HG02870 (cell line): ENCODE results near the gene MARVELD2.
"Not testable (repeated sequence)": the region's sequence is repeated elsewhere in the genome, so short reads cannot be mapped to it uniquely, and the experiment has no call there.

Experiments
- ATAC-seq: cut with Tn5 transposase; IDR thresholded peaks from one replicate; pipeline ENCODE4 v1.9.1; 2021; ENCODE audit warnings: mild to moderate bottlenecking, moderate library complexity; ENCODE audit not compliant: unreplicated experiment

Gene MARVELD2

DNA sequence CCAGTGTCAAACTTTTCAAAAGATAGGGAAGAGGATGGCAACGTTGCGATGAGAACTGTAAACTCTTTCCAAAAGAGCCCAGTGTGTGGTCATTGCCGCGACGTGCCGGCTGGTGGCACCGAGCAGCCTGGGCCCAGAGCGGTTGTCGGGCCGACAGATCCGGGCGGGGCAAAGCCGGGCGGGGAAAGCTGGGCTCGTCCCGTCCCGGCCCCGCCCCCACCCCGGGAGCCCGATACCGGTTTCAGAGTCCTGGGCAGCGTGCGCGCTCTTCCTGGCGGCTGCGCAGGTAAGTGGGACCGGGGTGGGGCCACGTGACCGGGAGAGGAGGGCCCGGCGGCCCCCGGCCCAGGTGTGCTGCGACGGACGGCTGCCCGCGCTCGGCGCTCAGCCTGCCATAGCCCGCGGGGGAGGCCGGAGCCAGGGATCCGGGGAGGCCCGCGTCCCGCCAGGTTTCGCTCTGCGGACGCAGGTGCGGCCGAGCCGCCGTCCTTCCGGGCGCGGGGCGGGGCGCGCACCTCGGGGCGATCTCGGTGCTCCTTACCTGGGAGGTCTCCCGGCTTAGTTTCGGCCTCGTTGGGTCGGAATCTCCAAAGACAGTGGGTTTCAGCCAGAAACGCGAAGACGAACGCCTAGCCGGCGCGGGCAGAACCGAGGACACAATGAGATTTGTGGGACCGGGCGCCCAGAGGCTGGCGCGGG lies at the start of gene MARVELD2:
Gene MARVELD2, plus strand, starts transcription at position 232 of the 699 bp plus-strand sequence. CDS start 4,270 bp downstream, outside the sequence.
- no peak for ATAC-seq

GRCh38 chr5:69367697-69368279 lies 47.1 kb upstream of the MARVELD2 start:
- ATAC-seq: no peak

DNA sequence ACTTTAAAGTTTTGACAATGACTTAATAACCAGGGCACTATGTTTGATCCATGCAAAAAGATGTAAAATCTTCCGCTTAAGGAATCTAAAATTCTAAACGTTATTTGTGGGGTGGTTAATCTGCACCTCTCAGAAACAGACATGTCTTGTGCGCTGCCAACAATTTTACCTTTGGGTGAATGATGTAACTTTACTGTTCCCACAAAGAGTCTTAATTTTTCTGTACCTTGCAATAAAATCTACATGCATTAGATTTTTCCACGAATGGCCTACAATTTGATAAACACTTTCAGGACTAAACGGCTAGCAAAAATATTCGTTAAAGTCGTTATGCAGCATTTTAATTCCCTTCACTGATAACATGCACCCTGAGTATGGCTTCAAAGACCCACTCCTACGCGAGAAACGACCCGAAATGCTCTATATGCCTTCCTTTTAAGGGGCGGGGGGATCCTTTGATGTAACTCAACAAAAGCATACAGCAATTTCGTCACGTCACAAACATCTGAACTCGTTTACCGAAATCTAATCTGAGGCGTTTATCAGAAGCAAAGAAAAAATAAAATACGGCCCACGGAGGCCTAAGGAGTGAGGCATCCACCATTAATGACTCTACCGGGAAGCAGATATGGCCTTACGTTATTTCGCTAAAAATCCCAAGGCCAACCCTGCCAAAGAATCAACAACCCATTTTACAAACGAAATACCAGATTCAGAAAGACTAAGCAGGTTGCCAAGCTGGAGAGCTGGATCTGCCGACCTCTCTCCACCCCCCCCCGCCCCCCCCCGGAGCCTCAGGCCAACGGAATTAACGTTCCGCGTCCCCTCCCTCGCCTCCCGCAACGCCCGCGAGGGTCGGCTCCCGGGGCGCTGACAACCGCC lies 46.2 kb upstream of the MARVELD2 start:
- ATAC-seq: peak; percentile 22

- peak; percentile 94 for ATAC-seq
Measured at GRCh38 chr5:69369340-69370121, 45.4 kb upstream of the MARVELD2 start, which contains the start of the genes AK6, RAD17 and TAF9. AK6 (minus strand) TSS chr5:69369520; CDS start chr5:69369490, 30 bp downstream. RAD17 (plus strand) TSS chr5:69369818; CDS start chr5:69372209, 2,391 bp downstream. TAF9 (minus strand) TSS chr5:69369520; CDS start chr5:69365737, 3,783 bp downstream.

- not testable (repeated sequence) for ATAC-seq
Measured at GRCh38 chr5:69370335-69370734, 44.6 kb upstream of the MARVELD2 start.

DNA sequence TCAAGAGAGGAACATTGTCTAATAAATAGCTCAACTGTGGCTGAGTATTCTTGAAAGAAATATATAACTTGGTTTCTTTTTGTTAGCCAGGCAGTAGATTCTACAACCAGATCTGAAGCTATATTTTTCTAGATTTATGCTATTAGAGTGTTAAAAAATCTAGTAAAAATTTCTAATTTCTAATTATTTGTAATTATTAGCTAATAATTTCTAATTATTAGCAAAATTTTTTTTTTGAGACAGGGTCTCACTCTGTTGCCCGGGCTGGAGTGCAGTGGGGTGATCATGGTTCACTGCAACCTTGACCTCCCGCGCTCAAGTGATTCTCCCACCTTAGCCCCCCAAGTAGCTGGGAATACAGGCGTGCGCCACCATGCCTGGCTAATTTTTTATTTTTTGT lies 42.5 kb upstream of the MARVELD2 start:
- ATAC-seq: no peak

DNA sequence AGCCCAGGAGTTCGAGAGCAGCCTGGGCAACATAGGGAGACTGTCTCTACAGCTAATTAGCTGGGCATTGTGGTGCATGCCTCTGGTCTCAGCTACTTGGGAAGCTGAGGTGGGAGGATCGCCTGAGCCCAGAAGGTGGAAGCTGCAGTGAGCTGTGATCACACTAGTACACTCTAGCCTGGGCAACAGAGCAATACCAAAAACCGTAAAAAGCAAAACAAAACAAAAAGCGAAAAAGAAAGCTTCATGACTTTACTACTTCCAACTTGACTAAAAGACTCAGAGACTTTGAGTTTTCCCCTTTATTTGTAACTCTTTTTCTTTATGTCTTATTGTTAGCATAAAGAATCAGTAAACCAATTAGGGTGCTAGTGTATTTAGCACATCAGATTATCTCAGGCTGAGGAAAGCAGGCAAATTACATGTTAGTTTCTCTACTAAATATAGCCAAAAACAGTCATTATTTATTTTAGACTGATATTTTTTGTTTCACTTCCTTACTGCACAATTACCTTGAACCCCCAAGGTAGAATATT lies 39.9 kb upstream of the MARVELD2 start:
- peak; percentile 82 for ATAC-seq

- ATAC-seq: no peak
Measured at GRCh38 chr5:69378376-69378775, 36.5 kb upstream of the MARVELD2 start.

GRCh38 chr5:69404659-69405330 lies 10.1 kb upstream of the MARVELD2 start:
- no peak for ATAC-seq

GRCh38 chr5:69415584-69415958 lies 655 bp downstream of the MARVELD2 start:
- ATAC-seq: no peak

DNA sequence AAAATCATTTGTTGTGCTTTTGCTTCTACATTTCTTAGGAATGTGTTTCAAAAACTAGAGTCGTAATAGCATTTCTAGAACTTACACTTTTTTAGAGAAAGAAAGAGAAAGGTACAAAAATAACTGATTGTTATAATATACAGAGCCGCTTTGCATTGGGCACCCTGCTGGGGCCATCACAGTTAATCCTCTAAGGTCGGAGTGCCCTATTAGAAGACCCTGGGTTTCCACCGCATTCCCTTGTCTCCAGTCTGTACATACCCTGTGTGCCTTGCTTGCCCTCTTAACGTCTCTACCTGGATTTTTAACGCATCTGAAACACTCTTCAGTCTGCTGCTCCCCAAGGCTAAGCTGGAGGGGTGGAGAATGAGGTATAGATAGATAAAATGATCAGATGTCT lies 1.3 kb downstream of the MARVELD2 start:
- ATAC-seq: no peak

DNA sequence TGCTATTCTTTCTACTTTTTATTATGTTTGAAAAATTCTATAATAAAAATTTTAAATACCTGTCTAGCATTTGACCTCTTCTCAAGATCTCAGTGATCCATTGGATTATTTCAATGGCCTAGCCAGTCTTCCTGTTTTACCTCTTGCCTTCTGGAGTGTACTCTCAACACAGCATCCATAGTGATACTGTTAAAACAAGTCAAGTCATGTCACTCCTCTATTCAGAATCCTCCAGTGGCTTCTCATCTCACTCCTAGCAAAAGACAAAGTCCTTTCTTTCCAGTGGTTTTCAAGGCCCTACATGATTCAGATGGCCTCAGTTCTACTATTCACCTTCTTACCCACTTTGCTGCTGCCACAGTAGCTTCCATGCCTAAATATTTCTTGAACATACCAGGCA lies 1.8 kb downstream of the MARVELD2 start:
- no peak for ATAC-seq

DNA sequence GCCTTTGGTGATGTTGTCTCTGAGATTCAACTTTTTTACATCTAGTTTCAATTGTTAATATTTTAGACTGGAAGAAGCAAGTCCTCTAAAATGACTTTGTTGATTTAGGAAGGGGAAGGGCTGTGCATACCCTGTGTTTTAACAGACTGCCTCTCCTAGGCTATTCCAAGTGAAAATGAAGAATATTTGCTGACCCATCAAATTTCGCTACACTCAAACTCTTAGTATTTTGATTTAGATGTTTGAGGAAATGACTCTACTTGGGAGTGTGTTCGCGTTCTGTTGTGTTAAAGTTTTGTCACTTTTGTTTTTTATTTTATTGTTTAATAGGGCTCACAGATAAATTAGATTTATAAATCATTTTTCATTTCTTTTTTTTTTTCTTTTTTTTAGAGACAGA lies 3.6 kb downstream of the MARVELD2 start:
- ATAC-seq: no peak

- no peak for ATAC-seq
Measured at GRCh38 chr5:69431424-69432303, 16.7 kb downstream of the MARVELD2 start.

GRCh38 chr5:69432412-69433206 lies 17.7 kb downstream of the MARVELD2 start:
- ATAC-seq: peak; percentile 82

- ATAC-seq: not testable (repeated sequence)
Measured at GRCh38 chr5:69435276-69435884, 20.5 kb downstream of the MARVELD2 start.

DNA sequence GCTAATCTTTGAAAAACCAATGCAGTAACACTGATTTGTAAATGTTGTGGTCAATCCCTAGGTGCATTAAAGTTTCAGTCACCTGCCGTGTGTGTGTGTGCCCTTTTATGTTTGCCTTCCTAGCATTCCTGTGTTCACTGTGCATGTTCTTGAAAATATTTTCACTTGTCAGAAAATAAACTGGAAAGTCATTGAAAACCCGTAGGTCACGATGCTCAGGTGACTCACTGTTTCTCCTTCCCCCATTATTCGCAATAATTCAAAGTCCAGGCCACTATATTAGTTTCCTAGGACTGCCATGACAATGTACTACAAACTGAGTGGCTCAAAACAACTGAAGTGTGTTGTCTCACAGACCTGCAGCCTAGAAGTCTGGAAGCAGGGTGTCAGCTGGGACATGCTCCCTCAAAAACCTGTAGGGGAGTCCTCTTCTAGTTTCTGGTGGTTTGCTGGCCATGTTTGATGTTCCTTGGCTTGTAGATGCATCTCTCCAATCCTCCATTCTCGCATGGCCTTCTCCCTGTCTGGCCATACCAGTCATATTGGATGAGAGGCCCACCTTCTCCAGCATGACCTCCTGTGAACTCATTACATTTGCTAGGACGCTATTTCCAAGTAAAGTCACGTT lies 29.3 kb downstream of the MARVELD2 start:
- ATAC-seq: no peak
